DMS153 (cell line): ENCODE results near the gene OSBPL8.
"Not testable (repeated sequence)": the region's sequence is repeated elsewhere in the genome, so short reads cannot be mapped to it uniquely, and the experiment has no call there.

Source experiments
- DNase-seq: peaks from one replicate; lab custom pipeline; 2025; lab: John Stamatoyannopoulos, UW

OSBPL8 gene

GRCh38 chr12:76529226-76529918 lies 30.2 kb downstream of the OSBPL8 start:
- DNase-seq: no peak

GRCh38 chr12:76523408-76523807 lies 36.2 kb downstream of the OSBPL8 start:
- DNase-seq: no peak

GRCh38 chr12:76520348-76520747 lies 39.2 kb downstream of the OSBPL8 start:
- no peak for DNase-seq

GRCh38 chr12:76519538-76519937 lies 40.0 kb downstream of the OSBPL8 start:
- no peak for DNase-seq

- no peak for DNase-seq
Measured at GRCh38 chr12:76518699-76519098, 40.9 kb downstream of the OSBPL8 start.

- DNase-seq: no peak
Measured at GRCh38 chr12:76515271-76515670, 44.3 kb downstream of the OSBPL8 start.

- DNase-seq: not testable (repeated sequence)
Measured at GRCh38 chr12:76511116-76511716, 48.4 kb downstream of the OSBPL8 start.

GRCh38 chr12:76508128-76508980 lies 51.2 kb downstream of the OSBPL8 start:
- DNase-seq: no peak

GRCh38 chr12:76506149-76506548 lies 53.4 kb downstream of the OSBPL8 start:
- DNase-seq: no peak

- DNase-seq: no peak
Measured at GRCh38 chr12:76505050-76505449, 54.5 kb downstream of the OSBPL8 start.

GRCh38 chr12:76504606-76505005 lies 55.0 kb downstream of the OSBPL8 start:
- no peak for DNase-seq

- DNase-seq: no peak
Measured at GRCh38 chr12:76503957-76504356, 55.6 kb downstream of the OSBPL8 start.

- no peak for DNase-seq
Measured at GRCh38 chr12:76501390-76501789, 58.2 kb downstream of the OSBPL8 start.

- DNase-seq: not testable (repeated sequence)
Measured at GRCh38 chr12:76499136-76499535, 60.4 kb downstream of the OSBPL8 start.

- no peak for DNase-seq
Measured at GRCh38 chr12:76495556-76495955, 64.0 kb downstream of the OSBPL8 start.

- DNase-seq: no peak
Measured at GRCh38 chr12:76491292-76491691, 68.3 kb downstream of the OSBPL8 start.

- no peak for DNase-seq
Measured at GRCh38 chr12:76490763-76491162, 68.8 kb downstream of the OSBPL8 start.

- DNase-seq: no peak
Measured at GRCh38 chr12:76489737-76490136, 69.8 kb downstream of the OSBPL8 start.

GRCh38 chr12:76486011-76486410 lies 73.6 kb downstream of the OSBPL8 start:
- no peak for DNase-seq

GRCh38 chr12:76480796-76481195 lies 78.8 kb downstream of the OSBPL8 start:
- DNase-seq: no peak

- DNase-seq: no peak
Measured at GRCh38 chr12:76478045-76478444, 81.5 kb downstream of the OSBPL8 start.

- not testable (repeated sequence) for DNase-seq
Measured at GRCh38 chr12:76472862-76473261, 86.7 kb downstream of the OSBPL8 start.

- DNase-seq: no peak
Measured at GRCh38 chr12:76471579-76471978, 88.0 kb downstream of the OSBPL8 start.
